NCI-H510A treated with DMSO at 0.1 percent for 48 hours (cell line): ENCODE measurements around the gene SPDYE9.
"Not testable (repeated sequence)": the region's sequence is repeated elsewhere in the genome, so short reads cannot be mapped to it uniquely, and the experiment has no call there.

Experiments used
- DNase-seq: peaks from one replicate; lab custom pipeline; 2025; lab: John Stamatoyannopoulos, UW

SPDYE9 gene, protein sequence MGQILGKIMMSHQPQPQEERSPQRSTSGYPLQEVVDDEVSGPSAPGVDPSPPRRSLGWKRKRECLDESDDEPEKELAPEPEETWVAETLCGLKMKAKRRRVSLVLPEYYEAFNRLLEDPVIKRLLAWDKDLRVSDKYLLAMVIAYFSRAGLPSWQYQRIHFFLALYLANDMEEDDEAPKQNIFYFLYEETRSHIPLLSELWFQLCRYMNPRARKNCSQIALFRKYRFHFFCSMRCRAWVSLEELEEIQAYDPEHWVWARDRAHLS

DNA sequence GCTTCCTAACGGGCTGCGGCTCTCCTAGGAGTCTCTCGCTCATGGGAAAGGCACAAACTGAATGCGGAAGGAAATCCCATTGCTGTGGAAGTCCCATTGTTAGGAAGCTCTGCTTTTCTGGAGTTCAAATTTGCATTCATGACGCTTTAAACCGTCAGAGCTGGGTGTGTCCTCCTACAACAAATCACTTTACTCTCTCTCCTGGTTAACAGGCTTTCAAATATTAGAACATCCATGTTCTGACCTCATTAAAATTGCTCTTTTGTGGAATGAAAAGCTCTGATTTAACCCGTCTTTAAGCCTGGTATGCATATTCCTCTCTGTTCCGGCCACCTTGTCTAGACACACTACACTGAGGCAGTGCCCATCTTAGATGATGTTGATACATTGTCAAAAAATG, at the start of gene SPDYE9:
Gene SPDYE9, minus strand, starts transcription at position 101 of the 400 bp plus-strand sequence. CDS start 1,800 bp downstream, outside the sequence.
- not testable (repeated sequence) for DNase-seq

DNA sequence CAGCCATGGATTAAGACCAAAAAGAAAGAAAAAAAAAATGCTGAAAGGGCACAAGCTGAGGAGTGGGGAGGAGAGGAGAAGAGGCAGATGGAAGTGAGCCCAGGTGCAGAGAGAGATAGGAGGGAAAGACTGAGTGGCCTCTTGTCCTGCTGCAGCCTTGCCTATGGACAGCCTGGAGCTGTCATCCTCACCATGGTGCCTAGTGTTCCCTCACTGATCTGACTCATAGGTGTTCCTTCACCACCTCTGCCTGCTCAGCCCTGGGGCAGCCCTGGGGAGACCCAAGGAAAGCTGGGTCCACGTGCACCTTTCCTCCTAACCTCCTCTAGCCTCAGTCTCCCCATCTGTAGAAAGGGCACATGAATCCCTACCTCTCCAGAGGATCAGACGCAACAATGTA, 49.0 kb upstream of the SPDYE9 start:
- DNase-seq, result not testable (repeated sequence)

DNA sequence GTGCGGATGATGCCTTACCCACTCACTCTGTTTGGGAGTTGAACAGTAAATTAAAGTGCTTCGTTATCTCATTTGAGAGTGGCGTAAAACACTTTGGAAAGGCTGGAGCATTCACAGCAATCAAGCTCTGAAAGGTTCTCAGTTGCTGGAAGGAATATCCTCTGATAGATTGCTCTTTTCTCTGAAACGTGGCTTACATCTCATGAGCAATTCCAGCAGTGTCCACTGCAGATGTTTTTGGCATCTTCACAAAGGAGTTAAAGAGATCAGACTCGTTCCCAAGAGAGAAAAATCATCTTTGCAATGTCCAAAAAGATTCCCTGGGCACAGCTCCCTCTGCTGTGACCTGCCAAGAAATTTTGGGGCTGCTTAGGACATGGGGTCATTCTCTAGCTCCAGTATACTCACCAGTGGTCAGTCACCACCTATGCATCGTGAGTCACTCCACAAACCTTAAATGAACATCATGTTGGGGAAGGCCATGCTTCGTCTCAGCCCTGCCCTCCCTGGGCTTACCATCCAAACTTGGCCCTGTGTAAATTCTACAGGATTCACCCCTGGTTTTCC, 46.9 kb upstream of the SPDYE9 start:
- not testable (repeated sequence) for DNase-seq

DNA sequence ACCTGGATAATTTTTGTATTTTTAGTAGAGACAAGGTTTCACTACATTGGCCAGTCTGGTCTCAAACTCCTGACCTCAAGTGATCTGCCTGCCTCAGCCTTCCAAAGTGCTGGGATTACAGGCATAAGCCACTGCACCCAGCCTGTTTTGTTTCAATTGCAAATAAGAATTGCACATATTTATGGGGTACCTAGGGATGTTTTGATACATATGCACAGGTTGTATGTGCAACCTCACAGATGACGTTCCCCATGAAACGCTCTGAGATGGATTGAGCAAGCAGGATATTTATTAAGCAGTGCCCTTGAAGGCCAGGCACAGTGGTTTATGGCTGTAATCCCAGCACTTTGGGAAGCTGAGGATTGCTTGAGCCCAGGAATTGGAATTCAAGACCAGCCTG, 44.8 kb upstream of the SPDYE9 start:
- DNase-seq, result not testable (repeated sequence)

DNA sequence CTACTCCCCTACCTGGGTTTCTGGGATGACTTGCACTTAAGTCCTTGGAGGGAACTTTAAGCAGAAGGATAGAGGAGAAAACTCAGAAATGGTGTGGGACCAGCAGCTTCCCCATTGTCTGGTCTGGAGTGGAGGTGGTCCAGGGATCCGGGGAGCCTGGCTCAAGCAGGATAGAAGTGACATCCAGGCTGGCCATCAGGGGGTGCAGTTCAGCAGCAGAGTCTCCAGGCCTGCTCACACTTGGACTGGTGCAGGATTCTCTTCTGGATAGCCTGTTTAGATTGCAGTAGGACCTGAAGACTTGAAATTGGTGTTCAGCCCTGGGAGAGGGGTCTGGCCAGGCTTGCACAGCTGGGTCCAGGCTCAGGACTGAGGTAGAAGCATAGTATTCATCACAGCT, 38.3 kb upstream of the SPDYE9 start:
- DNase-seq, result not testable (repeated sequence)

DNA sequence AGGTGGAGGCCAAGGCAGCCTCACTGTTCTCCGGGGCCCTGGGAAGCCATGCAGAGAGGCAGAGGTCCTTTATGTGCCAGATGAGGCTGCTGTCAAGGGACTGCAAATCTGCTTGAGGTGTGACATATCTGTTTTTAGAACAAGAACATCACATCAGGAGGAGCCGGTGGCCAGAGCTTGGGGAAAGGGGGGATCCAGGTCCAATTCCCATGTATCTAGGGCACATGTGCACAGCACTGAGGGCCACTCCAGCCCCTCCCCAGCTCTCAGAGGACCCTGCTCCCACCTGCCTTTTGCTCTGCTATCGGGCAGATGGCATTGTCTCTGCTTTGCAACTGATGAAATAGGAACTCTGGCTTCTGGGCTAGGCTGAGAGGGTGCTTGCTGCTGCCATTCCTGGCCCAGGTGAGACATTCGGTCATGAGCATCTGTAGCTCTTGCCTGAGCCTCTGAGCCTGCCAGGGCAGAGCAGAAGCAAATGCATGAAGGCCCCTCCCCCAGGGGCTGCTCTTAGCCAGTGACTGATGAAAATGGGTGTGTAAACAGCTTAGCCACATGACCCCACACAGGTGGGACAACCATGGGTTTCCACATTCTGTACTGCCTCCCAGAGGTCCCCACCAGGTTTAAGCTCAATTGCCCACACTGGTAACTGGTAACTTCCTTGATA, 37.1 kb upstream of the SPDYE9 start:
- DNase-seq, result not testable (repeated sequence)

DNA sequence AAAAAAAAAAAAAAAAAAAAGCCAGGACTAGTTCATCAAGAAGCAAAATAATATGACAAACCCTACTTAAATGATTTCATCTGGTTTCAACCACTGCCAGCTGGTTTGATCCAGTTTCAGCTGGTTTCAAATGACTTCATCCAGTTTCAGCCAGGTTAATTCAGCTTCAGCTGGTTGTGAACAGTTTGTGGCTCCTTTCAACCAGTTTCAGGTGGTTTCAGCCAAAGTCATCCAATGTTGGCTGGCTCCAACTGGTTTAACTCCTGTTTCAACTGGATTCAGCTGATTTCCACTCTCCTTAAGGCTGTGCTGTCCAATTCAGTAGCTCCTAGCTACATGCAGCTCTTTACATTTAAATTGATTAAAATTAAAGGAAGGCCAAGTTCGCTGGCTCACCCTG, 32.3 kb upstream of the SPDYE9 start:
- DNase-seq, result not testable (repeated sequence)

DNA sequence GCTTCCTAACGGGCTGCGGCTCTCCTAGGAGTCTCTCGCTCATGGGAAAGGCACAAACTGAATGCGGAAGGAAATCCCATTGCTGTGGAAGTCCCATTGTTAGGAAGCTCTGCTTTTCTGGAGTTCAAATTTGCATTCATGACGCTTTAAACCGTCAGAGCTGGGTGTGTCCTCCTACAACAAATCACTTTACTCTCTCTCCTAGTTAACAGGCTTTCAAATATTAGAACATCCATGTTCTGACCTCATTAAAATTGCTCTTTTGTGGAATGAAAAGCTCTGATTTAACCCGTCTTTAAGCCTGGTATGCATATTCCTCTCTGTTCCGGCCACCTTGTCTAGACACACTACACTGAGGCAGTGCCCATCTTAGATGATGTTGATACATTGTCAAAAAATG, 28.0 kb downstream of the SPDYE9 start, which contains the start of gene SPDYE11:
Gene SPDYE11, minus strand, starts transcription at position 101 of the 400 bp plus-strand sequence. CDS start 1,800 bp downstream, outside the sequence.
- DNase-seq, result not testable (repeated sequence)

DNA sequence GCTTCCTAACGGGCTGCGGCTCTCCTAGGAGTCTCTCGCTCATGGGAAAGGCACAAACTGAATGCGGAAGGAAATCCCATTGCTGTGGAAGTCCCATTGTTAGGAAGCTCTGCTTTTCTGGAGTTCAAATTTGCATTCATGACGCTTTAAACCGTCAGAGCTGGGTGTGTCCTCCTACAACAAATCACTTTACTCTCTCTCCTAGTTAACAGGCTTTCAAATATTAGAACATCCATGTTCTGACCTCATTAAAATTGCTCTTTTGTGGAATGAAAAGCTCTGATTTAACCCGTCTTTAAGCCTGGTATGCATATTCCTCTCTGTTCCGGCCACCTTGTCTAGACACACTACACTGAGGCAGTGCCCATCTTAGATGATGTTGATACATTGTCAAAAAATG, 56.2 kb downstream of the SPDYE9 start, which contains the start of gene SPDYE8:
Gene SPDYE8, minus strand, starts transcription at position 101 of the 400 bp plus-strand sequence. CDS start 1,800 bp downstream, outside the sequence.
- DNase-seq, result not testable (repeated sequence)
